Endothelial cell of umbilical vein (primary cell): ENCODE measurements around the gene ZNF384. TPM values are rescaled to one million over a fixed set of nuclear protein-coding genes. Genes with fewer than 3 reads are reported as not detected.

Source experiments
- BruUV-seq: library from RNA; stranded (reverse); fragments of 400-500 nt; replicated peaks from 2 replicates; lab custom pipeline; 2021; lab: Mats Ljungman, UMichigan
- CTCF ChIA-PET: fragments of 300-600, 350-600 bp; sonication (Branson Sonifier 250); formaldehyde crosslinking; loops from one replicate; lab custom pipeline; 2021; ENCODE audit warnings: antibody characterized with exemption, inconsistent platforms; lab: Charles Lee
- POLR2A ChIA-PET: fragments of 300-600, 350-600 bp; sonication (Branson Sonifier 250); formaldehyde crosslinking; loops from one replicate; lab custom pipeline; 2021; ENCODE audit warnings: antibody characterized with exemption, inconsistent platforms; lab: Charles Lee
- DNase-seq: peaks from one replicate; pipeline ENCODE4 v3.0.0-alpha.2; 2011; ENCODE audit warnings: low read depth, low spot score
- FAIRE-seq: peaks from 2 replicates; lab custom pipeline; 2011; peaks lifted over from hg19 to GRCh38; lab: Jason Lieb, UNC
- H2AFZ ChIP-seq: 2 replicates; pipeline ENCODE4 v1.6.0; 2012; ENCODE audit warnings: low read depth, low read length, control low read depth, inconsistent platforms
- H3K27ac ChIP-seq: 2 replicates; pipeline ENCODE4 v1.5.1; 2011; ENCODE audit warnings: low read depth, mild to moderate bottlenecking, control low read depth, low read length, moderate library complexity; ENCODE audit not compliant: insufficient read depth
- H3K27me3 ChIP-seq, 2 experiments: 2 replicates each; pipeline versions ENCODE4 v1.6.0 to v1.6.1; 2011; ENCODE audit warnings: low read length in 2 of 2, mixed read lengths in 1 of 2; ENCODE audit not compliant: control insufficient read depth in 2 of 2, insufficient read depth in 2 of 2
- H3K36me3 ChIP-seq, 2 experiments: 2 replicates in 1 of 2; 3 replicates in 1 of 2; pipeline ENCODE4 v1.5.1; 2011; ENCODE audit warnings: low read length in 2 of 2, mild to moderate bottlenecking in 1 of 2, moderate library complexity in 1 of 2; ENCODE audit not compliant: control insufficient read depth in 2 of 2, insufficient read depth in 2 of 2; ENCODE audit errors: extremely low read depth in 1 of 2
- H3K4me1 ChIP-seq: 3 replicates; pipeline ENCODE4 v1.5.1; 2011; ENCODE audit warnings: mild to moderate bottlenecking, low read length; ENCODE audit not compliant: control insufficient read depth, insufficient read depth; ENCODE audit errors: extremely low read depth
- H3K4me2 ChIP-seq: 2 replicates; pipeline ENCODE4 v1.6.1; 2011; ENCODE audit warnings: low read length, control low read depth, mixed read lengths; ENCODE audit not compliant: insufficient read depth
- H3K4me3 ChIP-seq, 3 experiments: fragments of 200-600 bp in 1 of 3; sonication (generic), shearing (Covaris generic) in 1 of 3; replicated peaks in 1 of 3; 2 replicates each; pipeline ENCODE4 v1.5.1; 2011 to 2016; ENCODE audit warnings: control low read depth in 3 of 3, low read length in 3 of 3, mild to moderate bottlenecking in 2 of 3, inconsistent platforms in 1 of 3, low read depth in 1 of 3, moderate library complexity in 1 of 3; ENCODE audit not compliant: insufficient read depth in 1 of 3
- H3K79me2 ChIP-seq: 2 replicates; pipeline ENCODE4 v1.6.0; 2012; ENCODE audit warnings: low read length, inconsistent platforms; ENCODE audit not compliant: control insufficient read depth, insufficient read depth
- H3K9ac ChIP-seq: replicated peaks from 2 replicates; pipeline ENCODE3; 2011; ENCODE audit warnings: low read length, control low read depth; ENCODE audit not compliant: insufficient read depth; ENCODE audit errors: extremely low read depth
- H3K9me1 ChIP-seq: replicated peaks from 3 replicates; pipeline ENCODE4 v1.6.0; 2011; ENCODE audit warnings: mild to moderate bottlenecking, low read length; ENCODE audit not compliant: control insufficient read depth, insufficient read depth; ENCODE audit errors: extremely low read depth
- H3K9me3 ChIP-seq: replicated peaks from 2 replicates; pipeline ENCODE4 v1.5.1; 2012; ENCODE audit warnings: low read length, inconsistent platforms; ENCODE audit not compliant: control insufficient read depth, insufficient read depth
- H4K20me1 ChIP-seq: replicated peaks from 2 replicates; pipeline ENCODE3; 2011; ENCODE audit warnings: mild to moderate bottlenecking, low read length; ENCODE audit not compliant: control insufficient read depth, insufficient read depth; ENCODE audit errors: extremely low read depth
- CTCF ChIP-seq, 2 donors: IDR thresholded peaks; 1 replicate in 1 of 2; 2 replicates in 1 of 2; pipeline ENCODE4 v1.5.1; 2011; ENCODE audit warnings: low read length in 2 of 2, mild to moderate bottlenecking in 2 of 2, moderate library complexity in 2 of 2, control low read depth in 1 of 2, inconsistent platforms in 1 of 2, low read depth in 1 of 2; ENCODE audit not compliant: insufficient read depth in 1 of 2; ENCODE audit errors: extremely low read depth in 1 of 2
- EZH2 ChIP-seq: IDR thresholded peaks from 2 replicates; pipeline ENCODE4 v1.6.1; 2012; ENCODE audit warnings: borderline replicate concordance, low read depth, mild to moderate bottlenecking, moderate library complexity, low read length, inconsistent platforms; ENCODE audit not compliant: severe bottlenecking
- FOS ChIP-seq: IDR thresholded peaks from 2 replicates; pipeline ENCODE4 v1.6.1; 2011; ENCODE audit warnings: mild to moderate bottlenecking, low read length, moderate library complexity, borderline replicate concordance; ENCODE audit not compliant: insufficient read depth
- GATA2 ChIP-seq: IDR thresholded peaks from 2 replicates; pipeline ENCODE4 v1.7.0; 2011; ENCODE audit warnings: low read depth, mild to moderate bottlenecking, moderate library complexity, mixed read lengths, low read length; ENCODE audit not compliant: insufficient read length, insufficient read depth
- JUN ChIP-seq: IDR thresholded peaks from 2 replicates; pipeline ENCODE4 v1.6.1; 2011; ENCODE audit warnings: borderline replicate concordance, low read depth; ENCODE audit not compliant: insufficient read length, insufficient read depth
- MAX ChIP-seq: IDR thresholded peaks from 2 replicates; pipeline ENCODE4 v1.6.1; 2011; ENCODE audit not compliant: insufficient read depth, insufficient read length
- MYC ChIP-seq: IDR thresholded peaks from one replicate; pipeline ENCODE4 v1.6.1; 2011; ENCODE audit warnings: mild to moderate bottlenecking, low read depth, low read length
- POLR2A ChIP-seq: IDR thresholded peaks from 2 replicates; pipeline ENCODE4 v1.6.1; 2012; ENCODE audit warnings: low read depth, mild to moderate bottlenecking, control low read depth, low read length
- POLR2AphosphoS5 ChIP-seq: IDR thresholded peaks from 2 replicates; pipeline ENCODE4 v1.6.1; 2012; ENCODE audit warnings: low read depth, mild to moderate bottlenecking, control low read depth, low read length, moderate library complexity; ENCODE audit not compliant: insufficient read depth
- dilution Hi-C: fragments of 300-500 bp; cut with MboI; formaldehyde crosslinking; loops from one replicate; pipeline ENCODE4 v1.15.0; 2019; ENCODE audit warnings: low sequenced_read_pairs; ENCODE audit not compliant: extremely low pct_ligation_motif_present
- intact Hi-C: fragments of 100-400 bp; cut with micrococcal nuclease; formaldehyde crosslinking; loops from one replicate; pipeline ENCODE4 v1.10.0; 2022
- polyA plus RNA-seq, 4 experiments: library from polyadenylated mRNA; depleted of rRNA in 3 of 4; stranded (reverse) in 3 of 4; unstranded in 1 of 4; fragments of >200 nt; gene quantifications; 2 replicates each; pipeline versions ENCODE4 v1.2.1 to v1.2.3, GENCODE V29; 2011 to 2012; ENCODE audit warnings: missing spikeins in 1 of 4
- total RNA-seq: library from RNA; stranded (reverse); gene quantifications from 2 replicates; pipeline ENCODE4 v1.2.3, GENCODE V29; 2021

ZNF384 gene
- total and polyA plus RNA-seq, 2 donors (not counting 3 experiments of a cell fraction or from before 2014, with no cell fraction given) = 52.8 to 58.3 TPM

GRCh38 chr12:6632026-6632983, 56.9 kb downstream of the ZNF384 start:
- no peak for DNase-seq
- no peaks in the 10 kb centered on the region for H3K36me3 ChIP-seq
- H3K79me2 ChIP-seq = no peaks in the 10 kb centered on the region
- H3K4me3 ChIP-seq = no peak overlapping the region
- peak overlapping the region; percentile 3 for H2AFZ ChIP-seq
- no peaks in the 10 kb centered on the region for H3K4me1 ChIP-seq
- no peak overlapping the region for H3K4me2 ChIP-seq
- intact Hi-C loops = no loop called here
- FAIRE-seq = peak; percentile 62
- ChIA-PET POLR2A (no interaction called here), CTCF (interaction anchor here (1.0 to 1.8 kb wide), 3 partner anchors 9 to 12 kb away, joined by 4 to 9 read pairs (median 5); no protein-coding TSS in a partner anchor)
- H4K20me1 ChIP-seq = no peaks in the 10 kb centered on the region
- BruUV-seq = no TSS peak
- no peak for TF ChIP-seq MAX
- TF ChIP-seq EZH2 = no peak
- TF ChIP-seq CTCF (IDR thresholded peaks at IDR 0.05; ENCODE audit: extremely low read depth in 1 of 2, insufficient read depth in 1 of 2, low read depth in 1 of 2, low read length in 2 of 2) = no peak
- no peak for TF ChIP-seq MYC
- no peak for TF ChIP-seq POLR2AphosphoS5
- TF ChIP-seq POLR2A = no peak
- TF ChIP-seq GATA2 = no peak
- no peak for TF ChIP-seq FOS
- TF ChIP-seq JUN = no peak
- H3K9ac ChIP-seq = no peak overlapping the region
- H3K9me3 ChIP-seq = no peaks in the 10 kb centered on the region
- dilution Hi-C loops = no loop called here
- H3K27ac ChIP-seq = no peak overlapping the region
- no peaks in the 10 kb centered on the region for H3K27me3 ChIP-seq
- H3K9me1 ChIP-seq = no peaks in the 10 kb centered on the region
